ENCODE results near the gene CORIN. TPM values are rescaled to one million over a fixed set of nuclear protein-coding genes. Genes with fewer than 3 reads are reported as not detected.

CORIN gene
- polyA plus RNA-seq, 4 donors, result 0.04 to 0.16 TPM; not detected in 2

DNA sequence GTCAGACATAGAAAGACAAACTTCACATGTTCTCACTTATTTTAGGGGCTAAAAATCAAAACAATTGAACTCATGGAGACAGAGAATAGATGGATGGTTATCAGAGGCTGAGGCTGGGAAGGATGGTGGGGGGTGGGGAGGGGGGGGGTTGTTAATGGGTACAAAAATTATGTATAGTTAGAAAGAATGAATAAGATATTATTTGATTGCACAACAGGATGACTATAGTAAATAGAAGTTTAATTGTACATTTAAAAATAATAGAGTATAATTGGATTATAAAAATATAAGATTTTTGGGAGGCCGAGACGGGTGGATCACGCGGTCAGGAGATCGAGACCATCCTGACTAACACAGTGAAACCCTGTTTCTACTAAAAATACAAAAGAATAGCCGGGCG lies 33.3 kb downstream of the CORIN start:
- H3K4me3 ChIP-seq (ENCODE audit: low read depth in 1 of 3, low read length in 3 of 3), result no peak overlapping the region
- DNase-seq (no peak), FAIRE-seq (no peak)
- H3K27ac ChIP-seq (ENCODE audit: low read depth in 1 of 3, low read length in 2 of 3), result no peak overlapping the region
- no peaks in the 10 kb centered on the region for H3K36me3 ChIP-seq (ENCODE audit: control insufficient read depth in 3 of 3, insufficient read depth in 2 of 3, low read depth in 1 of 3, low read length in 3 of 3)
- H3K4me1 ChIP-seq (ENCODE audit: control insufficient read depth in 3 of 3, insufficient read depth in 2 of 3, low read depth in 1 of 3, low read length in 2 of 3), result no peaks in the 10 kb centered on the region
- no peaks in the 10 kb centered on the region for H3K9me3 ChIP-seq (ENCODE audit: control insufficient read depth in 2 of 2, insufficient read depth in 1 of 2, low read depth in 1 of 2, low read length in 1 of 2)
- WGBS, 3 donors, result 90 to 95% (median 95%) methylated on average over 7 of the region's 7 CpGs
- H3K27me3 ChIP-seq (ENCODE audit: control insufficient read depth in 3 of 3, insufficient read depth in 3 of 3, low read length in 3 of 3), result no peaks in the 10 kb centered on the region

DNA sequence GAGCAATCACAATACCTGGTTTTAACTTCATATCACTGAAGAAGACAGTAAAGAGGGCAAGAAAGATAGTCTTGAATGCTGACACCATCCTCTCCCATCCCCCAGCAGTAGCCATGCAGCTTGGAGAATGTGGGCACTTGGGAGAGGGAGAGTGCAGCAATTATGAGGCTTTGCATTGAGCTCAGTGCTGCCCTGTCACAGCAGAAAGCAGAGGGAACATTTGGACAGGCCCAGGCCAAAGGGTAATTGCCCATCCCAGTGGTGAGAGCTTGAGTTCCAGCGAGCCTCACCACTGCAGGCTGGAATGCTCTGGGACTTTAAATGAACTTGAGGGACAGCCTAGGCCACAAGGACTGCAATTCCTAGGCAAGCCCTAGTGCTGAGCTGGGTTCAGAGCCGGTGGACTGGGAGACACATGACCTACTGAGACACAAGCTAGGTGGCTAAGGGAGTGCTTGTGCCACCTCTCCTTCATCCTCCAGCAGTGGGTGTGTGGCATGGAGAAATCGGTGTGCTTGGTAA lies 36.3 kb downstream of the CORIN start:
- FAIRE-seq, result no peak
- no peaks in the 10 kb centered on the region for H3K4me1 ChIP-seq (ENCODE audit: control insufficient read depth in 3 of 3, insufficient read depth in 2 of 3, low read depth in 1 of 3, low read length in 2 of 3)
- 71 to 83% (median 75%) methylated on average over 3 of the region's 3 CpGs for WGBS, 3 donors

DNA sequence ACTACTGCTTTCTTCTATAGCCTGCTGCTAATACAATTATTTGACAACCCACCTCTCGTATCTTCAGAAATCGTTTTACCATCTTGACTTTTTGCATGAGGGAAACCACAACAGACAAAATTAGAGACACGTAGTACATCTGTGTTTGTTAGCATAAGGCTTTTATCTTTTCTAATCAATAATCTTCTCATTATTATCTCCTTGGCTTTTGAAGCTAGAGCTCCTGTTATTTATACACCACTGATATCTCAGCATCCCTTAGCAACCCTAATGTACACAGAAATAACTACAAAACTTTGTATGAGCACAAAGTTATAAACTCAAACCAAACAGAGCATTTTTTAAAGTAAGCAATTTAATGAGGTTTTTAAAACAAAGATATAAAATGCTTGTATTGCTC lies 39.7 kb downstream of the CORIN start:
- DNase-seq (no peak), FAIRE-seq (no peak)
- H3K36me3 ChIP-seq (ENCODE audit: control insufficient read depth in 3 of 3, insufficient read depth in 2 of 3, low read depth in 1 of 3, low read length in 3 of 3), result no peaks in the 10 kb centered on the region
- H3K27ac ChIP-seq (ENCODE audit: low read depth in 1 of 3, low read length in 2 of 3), result no peak overlapping the region
- WGBS, 3 donors, result 22 to 35% (median 25%) methylated on average over 3 of the region's 3 CpGs
- H3K4me3 ChIP-seq (ENCODE audit: low read depth in 1 of 3, low read length in 3 of 3), result no peak overlapping the region
- no peaks in the 10 kb centered on the region for H3K4me1 ChIP-seq (ENCODE audit: control insufficient read depth in 3 of 3, insufficient read depth in 2 of 3, low read depth in 1 of 3, low read length in 2 of 3)
- no peaks in the 10 kb centered on the region for H3K27me3 ChIP-seq (ENCODE audit: control insufficient read depth in 3 of 3, insufficient read depth in 3 of 3, low read length in 3 of 3)
- H3K9me3 ChIP-seq (ENCODE audit: control insufficient read depth in 2 of 2, insufficient read depth in 1 of 2, low read depth in 1 of 2, low read length in 1 of 2), result no peaks in the 10 kb centered on the region

More for the DNA sequence above, 36.3 kb downstream of the CORIN start:
- Histone ChIP-seq H3K4me3 (ENCODE audit: low read depth in 1 of 3, low read length in 3 of 3) (no peak overlapping the region), H3K36me3 (ENCODE audit: control insufficient read depth in 3 of 3, insufficient read depth in 2 of 3, low read depth in 1 of 3, low read length in 3 of 3) (no peaks in the 10 kb centered on the region), H3K9me3 (ENCODE audit: control insufficient read depth in 2 of 2, insufficient read depth in 1 of 2, low read depth in 1 of 2, low read length in 1 of 2) (no peaks in the 10 kb centered on the region), H3K27me3 (ENCODE audit: control insufficient read depth in 3 of 3, insufficient read depth in 3 of 3, low read length in 3 of 3) (no peaks in the 10 kb centered on the region), H3K27ac (ENCODE audit: low read depth in 1 of 3, low read length in 2 of 3) (no peak overlapping the region)
- DNase-seq, result no peak

DNA sequence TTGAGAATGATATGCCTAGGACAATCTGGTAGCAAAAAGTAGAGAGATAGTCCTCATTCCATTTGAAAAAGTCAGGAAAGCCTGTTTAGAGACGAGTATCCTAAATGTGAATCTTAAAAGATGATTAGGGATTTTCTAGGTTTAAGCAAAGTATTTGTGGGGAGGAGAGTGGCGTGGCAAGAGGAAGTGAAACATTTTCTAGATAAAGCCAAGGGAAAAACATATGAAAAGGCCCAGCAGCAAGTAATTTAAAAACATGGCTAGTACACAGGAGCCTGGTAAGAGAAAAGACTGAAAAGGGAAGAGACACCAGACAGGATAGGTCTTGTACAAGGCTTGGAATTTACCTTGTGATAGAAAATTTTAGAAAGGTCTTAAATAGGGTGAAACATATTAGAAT lies 45.9 kb downstream of the CORIN start:
- Histone ChIP-seq H3K36me3 (ENCODE audit: control insufficient read depth in 3 of 3, insufficient read depth in 2 of 3, low read depth in 1 of 3, low read length in 3 of 3) (no peaks in the 10 kb centered on the region), H3K4me3 (ENCODE audit: low read depth in 1 of 3, low read length in 3 of 3) (no peak overlapping the region), H3K27me3 (ENCODE audit: control insufficient read depth in 3 of 3, insufficient read depth in 3 of 3, low read length in 3 of 3) (no peaks in the 10 kb centered on the region), H3K27ac (ENCODE audit: low read depth in 1 of 3, low read length in 2 of 3) (no peak overlapping the region), H3K4me1 (ENCODE audit: control insufficient read depth in 3 of 3, insufficient read depth in 2 of 3, low read depth in 1 of 3, low read length in 2 of 3) (no peaks in the 10 kb centered on the region), H3K9me3 (ENCODE audit: control insufficient read depth in 2 of 2, insufficient read depth in 1 of 2, low read depth in 1 of 2, low read length in 1 of 2) (no peaks in the 10 kb centered on the region)
- FAIRE-seq (no peak), DNase-seq (no peak)
- 57 to 76% (median 62%) methylated on average over 2 of the region's 2 CpGs for WGBS, 3 donors

DNA sequence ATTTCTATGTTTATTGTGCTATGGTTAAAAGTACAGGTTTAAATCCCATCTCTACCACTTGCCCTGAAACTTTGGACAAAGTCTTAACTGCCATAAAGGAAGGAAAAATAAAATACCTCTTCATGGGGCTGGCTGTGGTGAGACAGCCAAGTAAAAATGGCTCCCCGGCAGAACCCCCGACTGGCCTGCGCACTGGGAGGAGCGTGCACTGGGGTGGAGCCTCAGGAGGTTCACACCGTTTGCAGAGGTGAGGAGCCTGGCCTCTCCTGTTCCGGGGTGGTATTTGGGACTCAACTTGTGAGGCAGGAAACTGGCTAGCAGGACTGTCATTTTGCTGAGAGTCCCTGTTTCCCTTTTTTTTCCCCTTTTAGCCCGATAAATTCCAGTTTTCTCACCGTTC lies 47.8 kb downstream of the CORIN start:
- DNase-seq, result no peak
- H3K36me3 ChIP-seq (ENCODE audit: control insufficient read depth in 3 of 3, insufficient read depth in 2 of 3, low read depth in 1 of 3, low read length in 3 of 3), result no peaks in the 10 kb centered on the region
- H3K27me3 ChIP-seq (ENCODE audit: control insufficient read depth in 3 of 3, insufficient read depth in 3 of 3, low read length in 3 of 3), result no peaks in the 10 kb centered on the region
- H3K9me3 ChIP-seq (ENCODE audit: control insufficient read depth in 2 of 2, insufficient read depth in 1 of 2, low read depth in 1 of 2, low read length in 1 of 2), result no peaks in the 10 kb centered on the region
- H3K4me1 ChIP-seq (ENCODE audit: control insufficient read depth in 3 of 3, insufficient read depth in 2 of 3, low read depth in 1 of 3, low read length in 2 of 3), result no peaks in the 10 kb centered on the region
- no peak overlapping the region for H3K27ac ChIP-seq (ENCODE audit: low read depth in 1 of 3, low read length in 2 of 3)
- FAIRE-seq, result no peak
- H3K4me3 ChIP-seq (ENCODE audit: low read depth in 1 of 3, low read length in 3 of 3), result no peak overlapping the region
- 92 to 94% (median 92%) methylated on average over 8 of the region's 8 CpGs for WGBS, 3 donors

DNA sequence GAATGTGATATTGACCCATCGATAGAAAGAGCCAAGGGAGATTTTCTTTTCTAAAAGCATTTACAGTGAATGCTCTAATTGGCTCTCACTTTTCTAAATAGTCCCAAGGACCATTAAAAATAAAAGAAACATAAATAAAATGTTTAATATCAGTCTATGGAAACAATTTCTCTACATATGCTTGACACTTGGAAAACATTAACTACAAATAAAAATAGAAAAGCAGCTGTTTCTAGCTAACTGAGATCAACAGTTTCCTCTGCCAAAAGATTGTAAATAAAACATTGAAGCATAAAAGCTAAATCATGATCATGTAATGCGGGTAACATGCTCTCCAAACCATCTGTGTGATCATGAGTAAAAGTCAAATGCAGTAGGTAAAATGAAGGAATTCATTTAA lies 49.7 kb downstream of the CORIN start:
- DNase-seq (no peak), FAIRE-seq (no peak)
- no peaks in the 10 kb centered on the region for H3K27me3 ChIP-seq (ENCODE audit: control insufficient read depth in 3 of 3, insufficient read depth in 3 of 3, low read length in 3 of 3)
- H3K27ac ChIP-seq (ENCODE audit: low read depth in 1 of 3, low read length in 2 of 3), result no peak overlapping the region
- H3K9me3 ChIP-seq (ENCODE audit: control insufficient read depth in 2 of 2, insufficient read depth in 1 of 2, low read depth in 1 of 2, low read length in 1 of 2), result no peaks in the 10 kb centered on the region
- H3K4me1 ChIP-seq (ENCODE audit: control insufficient read depth in 3 of 3, insufficient read depth in 2 of 3, low read depth in 1 of 3, low read length in 2 of 3), result no peaks in the 10 kb centered on the region
- no peaks in the 10 kb centered on the region for H3K36me3 ChIP-seq (ENCODE audit: control insufficient read depth in 3 of 3, insufficient read depth in 2 of 3, low read depth in 1 of 3, low read length in 3 of 3)
- 65 to 85% (median 79%) methylated on average over 2 of the region's 2 CpGs for WGBS, 3 donors
- H3K4me3 ChIP-seq (ENCODE audit: low read depth in 1 of 3, low read length in 3 of 3), result no peak overlapping the region

DNA sequence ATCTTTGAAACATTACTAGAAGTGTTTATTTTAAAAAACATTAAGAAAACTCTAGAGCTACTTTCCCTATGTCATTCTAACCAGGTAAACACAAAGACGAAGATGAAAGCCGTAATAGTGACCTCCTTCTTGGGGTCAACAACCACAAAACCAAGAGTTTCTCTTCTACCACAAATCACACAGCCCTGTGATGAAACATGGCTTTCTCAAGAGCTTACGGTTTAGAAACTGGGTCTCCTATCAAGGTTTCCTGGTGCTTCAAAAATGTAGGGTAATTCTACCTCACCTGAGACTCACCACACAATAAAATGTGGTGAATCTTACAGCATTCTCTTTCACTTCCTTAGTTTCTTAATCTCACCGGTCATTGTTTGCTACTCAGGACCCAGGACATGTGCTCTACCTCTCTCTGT lies 50.9 kb downstream of the CORIN start:
- no peak for FAIRE-seq
- WGBS, 3 donors, result 68 to 72% (median 70%) methylated on average over 4 of the region's 4 CpGs
- no peak for DNase-seq
- H3K27ac ChIP-seq (ENCODE audit: low read depth in 1 of 3, low read length in 2 of 3), result no peak overlapping the region
- no peaks in the 10 kb centered on the region for H3K4me1 ChIP-seq (ENCODE audit: control insufficient read depth in 3 of 3, insufficient read depth in 2 of 3, low read depth in 1 of 3, low read length in 2 of 3)
- H3K27me3 ChIP-seq (ENCODE audit: control insufficient read depth in 3 of 3, insufficient read depth in 3 of 3, low read length in 3 of 3), result no peaks in the 10 kb centered on the region
- H3K36me3 ChIP-seq (ENCODE audit: control insufficient read depth in 3 of 3, insufficient read depth in 2 of 3, low read depth in 1 of 3, low read length in 3 of 3), result no peaks in the 10 kb centered on the region
- no peak overlapping the region for H3K4me3 ChIP-seq (ENCODE audit: low read depth in 1 of 3, low read length in 3 of 3)
- no peaks in the 10 kb centered on the region for H3K9me3 ChIP-seq (ENCODE audit: control insufficient read depth in 2 of 2, insufficient read depth in 1 of 2, low read depth in 1 of 2, low read length in 1 of 2)

GRCh38 chr4:47785153-47785552 lies 52.7 kb downstream of the CORIN start:
- H3K9me3 ChIP-seq (ENCODE audit: control insufficient read depth in 2 of 2, insufficient read depth in 1 of 2, low read depth in 1 of 2, low read length in 1 of 2), result no peaks in the 10 kb centered on the region
- H3K27me3 ChIP-seq (ENCODE audit: control insufficient read depth in 3 of 3, insufficient read depth in 3 of 3, low read length in 3 of 3), result no peaks in the 10 kb centered on the region
- no peak overlapping the region for H3K27ac ChIP-seq (ENCODE audit: low read depth in 1 of 3, low read length in 2 of 3)
- H3K36me3 ChIP-seq (ENCODE audit: control insufficient read depth in 3 of 3, insufficient read depth in 2 of 3, low read depth in 1 of 3, low read length in 3 of 3), result no peaks in the 10 kb centered on the region
- DNase-seq (no peak), FAIRE-seq (no peak)
- H3K4me3 ChIP-seq (ENCODE audit: low read depth in 1 of 3, low read length in 3 of 3), result no peak overlapping the region
- no peaks in the 10 kb centered on the region for H3K4me1 ChIP-seq (ENCODE audit: control insufficient read depth in 3 of 3, insufficient read depth in 2 of 3, low read depth in 1 of 3, low read length in 2 of 3)
- WGBS, 3 donors, result 27 to 55% (median 32%) methylated on average over 3 of the region's 3 CpGs

GRCh38 chr4:47784222-47784621 lies 53.6 kb downstream of the CORIN start:
- Histone ChIP-seq H3K4me1 (ENCODE audit: control insufficient read depth in 3 of 3, insufficient read depth in 2 of 3, low read depth in 1 of 3, low read length in 2 of 3) (no peaks in the 10 kb centered on the region), H3K27me3 (ENCODE audit: control insufficient read depth in 3 of 3, insufficient read depth in 3 of 3, low read length in 3 of 3) (no peaks in the 10 kb centered on the region), H3K4me3 (ENCODE audit: low read depth in 1 of 3, low read length in 3 of 3) (no peak overlapping the region), H3K36me3 (ENCODE audit: control insufficient read depth in 3 of 3, insufficient read depth in 2 of 3, low read depth in 1 of 3, low read length in 3 of 3) (no peaks in the 10 kb centered on the region), H3K27ac (ENCODE audit: low read depth in 1 of 3, low read length in 2 of 3) (no peak overlapping the region), H3K9me3 (ENCODE audit: control insufficient read depth in 2 of 2, insufficient read depth in 1 of 2, low read depth in 1 of 2, low read length in 1 of 2) (no peaks in the 10 kb centered on the region)
- FAIRE-seq (no peak), DNase-seq (no peak)
